MG63 (cell line): ENCODE results near the gene EID2B. TPM values are rescaled to one million over a fixed set of nuclear protein-coding genes. Genes with fewer than 3 reads are reported as not detected.
A peak's percentile ranks its signal among the peaks of the same experiment; 100 is the strongest.

Source experiments
- DNase-seq: peaks from one replicate; pipeline ENCODE4 v3.0.0-alpha.2; 2020
- H3K27me3 ChIP-seq: fragments of 250-450 bp; sonication (Bioruptor Pico); 2 replicates; pipeline ENCODE4 v1.5.1; 2020; ENCODE audit warnings: mild to moderate bottlenecking, moderate library complexity
- H3K36me3 ChIP-seq: fragments of 250-450 bp; sonication (Bioruptor Pico); 2 replicates; pipeline ENCODE4 v1.5.1; 2020; ENCODE audit warnings: mild to moderate bottlenecking, moderate library complexity
- H3K4me3 ChIP-seq: fragments of 250-450 bp; sonication (Bioruptor Pico); 2 replicates; pipeline ENCODE4 v1.5.1; 2020; ENCODE audit warnings: mild to moderate bottlenecking, moderate library complexity
- H3K9me3 ChIP-seq: fragments of 250-450 bp; sonication (Bioruptor Pico); 2 replicates; pipeline ENCODE4 v1.5.1; 2020; ENCODE audit warnings: mild to moderate bottlenecking, moderate library complexity
- total RNA-seq: library from RNA; depleted of rRNA; stranded (reverse); fragments of >200 nt; shearing (Covaris generic); gene quantifications from 2 replicates; pipeline ENCODE4 v1.2.3, GENCODE V29; 2014; ENCODE audit warnings: low replicate concordance

The EID2B gene
- total RNA-seq, 1 experiment from 2014 or later = 5.5 TPM

DNA sequence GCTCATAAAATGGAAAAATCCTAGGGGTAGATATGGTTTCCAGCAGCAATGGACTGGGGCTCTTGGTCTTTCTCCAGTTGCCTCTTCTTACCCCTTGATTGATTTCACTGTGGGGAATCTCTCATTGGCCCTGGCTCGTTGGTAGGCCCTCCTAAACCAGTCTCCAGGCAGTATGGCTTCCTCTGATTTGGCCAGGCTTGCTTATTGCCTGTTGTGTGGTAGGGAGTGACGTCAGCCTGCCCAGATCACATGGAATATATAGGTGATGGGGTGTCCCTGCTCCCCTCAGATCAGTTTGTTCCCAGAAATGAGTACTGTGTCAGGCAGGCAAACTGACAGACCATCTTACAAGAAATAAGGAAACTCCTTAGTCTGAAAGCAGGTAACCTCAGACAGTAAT lies 23.4 kb downstream of the EID2B start:
- Histone ChIP-seq H3K36me3 (no peaks in the 10 kb centered on the region), H3K4me3 (no peak overlapping the region), H3K9me3 (no peaks in the 10 kb centered on the region), H3K27me3 (peaks cover 28% of the 10 kb centered on the region)
- DNase-seq = no peak

DNA sequence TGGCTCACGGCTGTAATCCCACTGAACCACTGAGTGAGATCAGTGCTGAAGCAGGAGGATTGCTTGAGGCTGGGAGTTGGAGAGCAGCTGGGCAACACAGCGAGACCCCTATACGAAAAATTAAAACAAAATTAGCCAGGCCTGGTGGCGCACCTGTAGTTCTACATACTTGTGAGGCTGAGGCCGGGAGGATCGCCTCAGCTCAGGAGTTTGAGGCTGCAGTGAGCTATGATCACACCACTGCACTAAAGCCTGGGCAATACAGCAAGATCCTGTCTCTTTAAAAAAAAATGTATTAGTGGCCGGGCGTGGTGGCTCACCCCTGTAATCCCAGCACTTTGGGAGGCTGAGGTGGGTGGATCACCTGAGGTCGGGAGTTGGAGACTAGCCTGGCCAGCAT lies 24.0 kb downstream of the EID2B start:
- Histone ChIP-seq H3K4me3 (no peak overlapping the region), H3K36me3 (no peaks in the 10 kb centered on the region), H3K27me3 (peaks cover 22% of the 10 kb centered on the region), H3K9me3 (no peaks in the 10 kb centered on the region)
- no peak for DNase-seq

DNA sequence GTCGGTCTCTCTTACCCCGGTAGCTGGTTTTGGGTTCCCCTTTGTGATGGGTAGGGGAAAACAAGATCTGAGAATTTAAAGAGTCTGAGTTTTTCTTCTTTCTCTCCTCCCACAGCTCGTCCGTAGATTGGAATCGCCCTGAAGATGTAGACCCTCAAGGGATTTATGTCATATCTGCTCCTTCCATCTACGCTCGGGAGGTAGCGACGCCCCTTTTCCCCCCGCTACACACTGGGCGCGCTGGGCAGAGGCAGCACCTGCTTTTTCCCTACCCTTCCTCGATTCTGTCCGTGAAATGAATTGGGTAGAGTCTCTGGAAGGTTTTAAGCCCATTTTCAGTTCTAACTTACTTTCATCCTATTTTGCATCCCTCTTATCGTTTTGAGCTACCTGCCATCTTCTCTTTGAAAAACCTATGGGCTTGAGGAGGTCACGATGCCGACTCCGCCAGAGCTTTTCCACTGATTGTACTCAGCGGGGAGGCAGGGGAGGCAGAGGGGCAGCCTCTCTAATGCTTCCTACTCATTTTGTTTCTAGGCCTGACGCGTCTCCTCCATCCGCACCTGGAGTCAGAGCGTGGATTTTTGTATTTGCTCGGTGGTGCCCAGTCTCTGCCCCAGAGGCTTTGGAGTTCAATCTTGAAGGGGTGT lies 24.8 kb downstream of the EID2B start:
- H3K36me3 ChIP-seq = no peaks in the 10 kb centered on the region
- H3K4me3 ChIP-seq = peak overlapping the region; percentile 66
- H3K27me3 ChIP-seq = peaks cover 16% of the 10 kb centered on the region
- DNase-seq = no peak
- H3K9me3 ChIP-seq = no peaks in the 10 kb centered on the region

DNA sequence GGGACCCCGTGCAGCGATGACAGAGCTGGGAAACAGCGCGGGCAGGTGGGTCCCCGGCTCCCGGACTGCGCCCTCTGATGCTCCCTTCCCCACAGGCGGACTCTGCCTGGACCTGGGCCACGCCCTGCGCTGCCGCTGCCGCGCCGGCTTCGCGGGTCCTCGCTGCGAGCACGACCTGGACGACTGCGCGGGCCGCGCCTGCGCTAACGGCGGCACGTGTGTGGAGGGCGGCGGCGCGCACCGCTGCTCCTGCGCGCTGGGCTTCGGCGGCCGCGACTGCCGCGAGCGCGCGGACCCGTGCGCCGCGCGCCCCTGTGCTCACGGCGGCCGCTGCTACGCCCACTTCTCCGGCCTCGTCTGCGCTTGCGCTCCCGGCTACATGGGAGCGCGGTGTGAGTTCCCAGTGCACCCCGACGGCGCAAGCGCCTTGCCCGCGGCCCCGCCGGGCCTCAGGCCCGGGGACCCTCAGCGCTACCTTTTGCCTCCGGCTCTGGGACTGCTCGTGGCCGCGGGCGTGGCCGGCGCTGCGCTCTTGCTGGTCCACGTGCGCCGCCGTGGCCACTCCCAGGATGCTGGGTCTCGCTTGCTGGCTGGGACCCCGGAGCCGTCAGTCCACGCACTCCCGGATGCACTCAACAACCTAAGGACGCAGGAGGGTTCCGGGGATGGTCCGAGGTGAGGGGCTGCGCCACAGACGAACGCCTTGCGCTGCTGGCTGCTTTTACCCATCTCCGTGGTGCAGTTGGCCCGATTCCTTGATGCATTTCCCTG lies 25.5 kb downstream of the EID2B start:
- H3K36me3 ChIP-seq = no peaks in the 10 kb centered on the region
- DNase-seq = peak; percentile 74
- peaks cover 16% of the 10 kb centered on the region for H3K27me3 ChIP-seq
- H3K9me3 ChIP-seq = no peaks in the 10 kb centered on the region
- H3K4me3 ChIP-seq = peak overlapping the region; percentile 66

DNA sequence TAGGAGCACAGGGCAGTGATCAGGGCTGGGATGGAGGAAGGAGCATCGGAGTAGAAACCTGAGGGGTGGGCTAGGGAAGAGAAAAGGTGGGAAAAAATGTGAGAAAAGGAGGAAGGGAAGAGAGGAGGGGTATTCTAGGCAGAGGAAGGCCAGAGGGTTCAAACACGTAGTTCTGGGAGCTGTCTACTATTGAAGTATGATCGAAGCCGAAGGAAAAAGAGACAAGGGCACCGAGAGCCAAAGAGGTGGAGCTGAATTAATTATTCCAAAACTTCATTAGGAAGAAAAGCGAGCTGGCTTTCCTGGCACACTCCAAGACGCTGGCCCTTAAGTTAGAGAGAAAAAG lies 26.1 kb downstream of the EID2B start:
- no peak for DNase-seq
- H3K27me3 ChIP-seq = peaks cover 17% of the 10 kb centered on the region
- no peaks in the 10 kb centered on the region for H3K9me3 ChIP-seq
- no peaks in the 10 kb centered on the region for H3K36me3 ChIP-seq
- peak overlapping the region; percentile 66 for H3K4me3 ChIP-seq

DNA sequence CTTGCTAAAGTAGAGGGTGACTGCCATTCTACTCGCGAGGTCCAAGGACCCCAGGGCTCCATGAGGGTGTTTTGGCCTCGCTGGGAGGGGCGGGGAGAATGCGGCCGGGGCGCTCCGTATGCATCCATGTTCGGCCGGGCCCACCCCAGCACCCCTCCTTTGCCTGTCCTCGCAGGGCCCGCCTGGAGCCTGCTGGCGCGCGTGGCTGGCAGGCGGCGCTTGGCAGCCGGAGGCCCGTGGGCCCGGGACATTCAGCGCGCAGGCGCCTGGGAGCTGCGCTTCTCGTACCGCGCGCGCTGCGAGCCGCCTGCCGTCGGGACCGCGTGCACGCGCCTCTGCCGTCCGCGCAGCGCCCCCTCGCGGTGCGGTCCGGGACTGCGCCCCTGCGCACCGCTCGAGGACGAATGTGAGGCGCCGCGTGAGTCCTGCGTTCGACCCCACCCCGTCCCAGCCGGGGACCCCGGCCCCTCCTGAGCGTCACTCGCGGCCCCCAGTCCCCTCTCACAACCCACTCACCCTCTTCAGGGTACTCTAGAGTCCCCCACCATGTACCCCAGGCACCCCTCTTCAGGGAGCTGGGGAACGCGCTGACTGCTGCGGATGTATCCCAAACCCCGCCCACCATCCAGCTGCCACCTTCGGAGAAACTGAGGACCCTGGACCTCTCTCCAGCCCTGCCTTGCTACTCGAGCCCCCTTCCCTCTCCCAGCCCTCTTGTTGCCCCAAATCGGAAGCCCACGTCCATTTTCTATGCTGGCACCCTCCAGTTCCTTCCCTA lies 29.8 kb downstream of the EID2B start:
- peak; percentile 65 for DNase-seq
- H3K4me3 ChIP-seq = no peak overlapping the region
- peaks cover 44% of the 10 kb centered on the region for H3K27me3 ChIP-seq

DNA sequence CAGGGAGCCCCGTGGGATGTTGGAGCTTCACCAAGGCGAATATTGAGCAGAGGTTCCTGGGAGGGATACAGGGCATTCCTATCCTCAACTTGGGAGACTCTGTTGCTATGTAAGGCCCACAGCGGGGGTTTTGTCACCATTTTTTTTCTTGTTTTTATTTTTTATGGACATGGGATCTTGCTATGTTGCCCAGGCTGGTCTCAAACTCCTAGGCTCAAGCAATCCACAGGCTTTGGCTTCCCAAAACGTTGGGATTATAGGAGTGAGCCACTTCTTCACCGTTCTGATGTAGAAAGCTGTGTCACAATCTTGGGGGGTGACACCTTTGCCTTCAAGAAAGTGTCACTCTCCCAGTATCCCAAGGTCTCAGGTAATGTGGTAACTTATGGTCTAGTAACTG lies 31.3 kb downstream of the EID2B start:
- no peak overlapping the region for H3K4me3 ChIP-seq
- no peaks in the 10 kb centered on the region for H3K36me3 ChIP-seq
- no peaks in the 10 kb centered on the region for H3K9me3 ChIP-seq
- DNase-seq = no peak
- peaks cover 41% of the 10 kb centered on the region for H3K27me3 ChIP-seq

More for the DNA sequence above, 29.8 kb downstream of the EID2B start:
- no peaks in the 10 kb centered on the region for H3K36me3 ChIP-seq
- no peaks in the 10 kb centered on the region for H3K9me3 ChIP-seq

DNA sequence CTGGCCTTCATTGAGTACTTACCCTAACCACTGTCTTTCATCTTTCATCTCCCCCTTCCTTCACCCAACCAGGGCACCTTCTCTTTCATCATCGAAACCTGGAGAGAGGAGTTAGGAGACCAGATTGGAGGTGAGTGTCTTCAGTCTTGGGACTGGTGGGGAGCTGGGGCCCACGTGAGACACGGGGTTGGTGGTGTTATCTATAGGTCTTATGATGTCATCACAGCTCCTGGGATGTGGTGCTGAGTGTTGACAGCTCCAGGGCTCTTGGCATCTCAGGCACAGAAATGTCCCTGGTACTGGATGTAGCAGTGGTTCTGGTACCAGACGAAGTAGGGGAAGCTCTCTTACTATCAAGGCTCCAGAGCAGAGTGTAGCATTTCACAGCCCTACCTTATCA lies 32.1 kb downstream of the EID2B start:
- no peaks in the 10 kb centered on the region for H3K9me3 ChIP-seq
- no peaks in the 10 kb centered on the region for H3K36me3 ChIP-seq
- peaks cover 41% of the 10 kb centered on the region for H3K27me3 ChIP-seq
- DNase-seq = no peak
- H3K4me3 ChIP-seq = no peak overlapping the region

DNA sequence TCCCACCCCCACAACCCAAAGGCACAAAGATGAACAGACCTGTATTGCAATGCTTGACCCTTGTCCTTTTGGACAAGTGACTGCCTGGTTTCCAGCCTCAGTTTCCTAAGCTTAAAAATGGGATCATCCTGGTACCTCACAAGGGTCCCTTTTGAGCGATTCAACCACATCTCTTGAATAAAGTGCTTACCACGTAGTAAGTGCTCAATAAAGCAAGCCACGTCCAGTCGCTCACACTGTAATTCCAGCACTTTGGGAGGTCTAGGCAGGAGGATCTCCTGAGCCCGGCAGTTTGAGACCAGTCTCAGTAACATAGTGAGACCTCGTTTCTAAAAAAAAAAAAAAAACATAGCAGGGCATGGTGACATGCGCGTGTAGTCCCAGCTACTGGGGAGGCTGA lies 32.7 kb downstream of the EID2B start:
- Histone ChIP-seq H3K36me3 (no peaks in the 10 kb centered on the region), H3K27me3 (peaks cover 41% of the 10 kb centered on the region), H3K4me3 (no peak overlapping the region), H3K9me3 (no peaks in the 10 kb centered on the region)
- DNase-seq = no peak

DNA sequence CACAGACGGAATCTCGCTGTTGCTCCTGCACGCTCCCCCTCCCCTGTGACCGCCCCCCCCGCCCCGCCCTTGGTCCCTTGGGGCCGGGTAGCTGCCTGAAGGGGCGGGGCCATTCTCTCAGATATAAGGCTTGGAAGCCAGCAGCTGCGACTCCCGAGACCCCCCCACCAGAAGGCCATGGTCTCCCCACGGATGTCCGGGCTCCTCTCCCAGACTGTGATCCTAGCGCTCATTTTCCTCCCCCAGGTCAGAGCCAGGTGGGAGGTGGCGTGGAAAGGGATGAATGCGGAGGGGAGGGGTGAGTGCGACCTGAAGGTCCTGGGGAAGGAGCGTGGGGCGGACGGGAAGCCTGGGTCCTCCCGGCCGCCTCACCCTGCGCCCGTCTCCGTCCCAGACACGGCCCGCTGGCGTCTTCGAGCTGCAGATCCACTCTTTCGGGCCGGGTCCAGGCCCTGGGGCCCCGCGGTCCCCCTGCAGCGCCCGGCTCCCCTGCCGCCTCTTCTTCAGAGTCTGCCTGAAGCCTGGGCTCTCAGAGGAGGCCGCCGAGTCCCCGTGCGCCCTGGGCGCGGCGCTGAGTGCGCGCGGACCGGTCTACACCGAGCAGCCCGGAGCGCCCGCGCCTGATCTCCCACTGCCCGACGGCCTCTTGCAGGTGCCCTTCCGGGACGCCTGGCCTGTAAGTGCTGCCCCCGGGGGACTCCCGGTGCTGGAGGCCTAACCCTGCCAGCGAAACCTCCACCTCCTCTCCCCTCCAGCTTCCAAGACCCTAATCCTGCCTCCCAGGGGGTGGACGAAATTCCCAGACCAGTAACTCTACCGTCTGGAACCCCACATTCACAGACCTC lies 33.6 kb downstream of the EID2B start, which contains the start of gene DLL3:
DLL3 (plus strand) TSS at position 150 of the 845 bp plus-strand sequence; CDS start at position 178, 28 bp downstream.
- Histone ChIP-seq H3K9me3 (no peaks in the 10 kb centered on the region), H3K27me3 (peaks cover 41% of the 10 kb centered on the region), H3K4me3 (no peak within 1 kb of the TSS), H3K36me3 (no peaks in the 10 kb centered on the region)
- DNase-seq = peak; percentile 17

DNA sequence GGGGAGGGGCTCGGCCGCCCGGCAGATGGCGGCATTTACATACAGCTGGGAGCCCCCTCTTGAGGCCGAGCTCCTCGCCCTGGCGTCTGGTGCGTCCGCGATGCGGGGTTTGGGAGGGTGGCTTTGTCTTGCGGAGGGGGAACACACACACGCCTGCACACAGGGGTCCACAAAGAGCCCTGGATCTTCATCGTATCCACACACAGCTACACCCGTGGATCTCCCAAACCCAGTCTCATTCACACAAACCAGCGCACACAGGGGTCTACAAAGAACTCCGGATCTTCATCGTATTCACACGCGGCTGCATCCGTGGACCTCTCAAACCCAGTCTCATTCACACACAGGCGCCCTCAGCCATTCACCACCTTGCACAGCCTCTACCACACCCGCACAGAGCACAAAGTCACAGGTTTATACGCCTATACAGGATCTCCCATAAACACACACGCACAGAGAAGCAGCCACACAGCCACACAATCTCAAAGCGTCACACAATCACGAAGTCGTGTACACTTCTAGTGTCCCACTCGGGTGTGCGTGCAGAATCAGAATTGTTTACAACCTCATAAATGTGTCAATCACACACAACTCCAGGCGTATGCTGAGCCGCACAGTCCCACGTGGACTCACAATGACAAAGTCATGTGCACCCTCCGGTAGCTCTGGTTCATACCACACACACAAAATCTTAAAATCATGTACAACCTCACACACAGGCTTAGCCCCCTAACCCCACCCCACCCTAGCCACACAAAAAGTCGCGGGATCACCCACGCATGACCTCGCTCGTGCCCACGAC lies 34.5 kb downstream of the EID2B start:
- no peaks in the 10 kb centered on the region for H3K9me3 ChIP-seq
- H3K27me3 ChIP-seq = peaks cover 41% of the 10 kb centered on the region
- H3K36me3 ChIP-seq = no peaks in the 10 kb centered on the region
- peak; percentile 34 for DNase-seq
- H3K4me3 ChIP-seq = no peak overlapping the region

DNA sequence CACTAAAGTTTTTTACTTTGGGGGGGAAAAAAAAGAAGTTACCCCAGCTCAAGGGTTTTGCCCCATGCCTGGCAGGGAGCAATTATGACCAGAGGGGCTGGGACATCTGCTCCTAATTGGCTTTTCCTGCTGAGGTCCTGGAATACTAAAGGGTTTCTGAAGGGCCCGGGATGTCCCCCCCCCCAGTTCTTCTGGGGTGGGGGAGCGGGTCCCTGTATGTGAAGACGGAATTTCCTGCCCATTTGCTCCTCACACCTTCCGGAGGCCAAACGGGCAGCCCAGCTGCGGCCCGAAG lies 35.0 kb downstream of the EID2B start:
- H3K36me3 ChIP-seq = no peaks in the 10 kb centered on the region
- DNase-seq = no peak
- peaks cover 41% of the 10 kb centered on the region for H3K27me3 ChIP-seq
- H3K9me3 ChIP-seq = no peaks in the 10 kb centered on the region
- no peak overlapping the region for H3K4me3 ChIP-seq

DNA sequence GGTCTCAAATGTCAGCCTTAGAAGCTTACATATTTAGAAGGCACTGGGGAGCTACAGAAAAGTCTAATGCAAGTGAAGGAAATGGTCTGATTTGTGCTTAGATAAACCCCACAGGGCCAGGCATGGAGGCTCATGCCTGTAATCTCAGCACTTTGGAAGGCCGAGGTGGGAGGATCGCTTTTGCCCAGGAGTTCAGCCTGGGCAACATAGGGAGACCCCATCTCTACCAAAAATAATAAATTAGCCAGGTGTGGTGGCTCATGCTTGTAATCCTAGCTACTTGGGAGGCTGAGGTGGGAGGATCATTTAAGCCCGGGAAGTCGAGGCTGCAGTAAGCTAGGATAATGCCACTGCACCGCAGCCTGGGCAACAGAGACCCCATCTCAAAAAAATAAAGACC lies 36.6 kb downstream of the EID2B start:
- Histone ChIP-seq H3K9me3 (no peaks in the 10 kb centered on the region), H3K4me3 (no peak overlapping the region), H3K36me3 (peaks cover 3% of the 10 kb centered on the region), H3K27me3 (peaks cover 35% of the 10 kb centered on the region)
- no peak for DNase-seq

DNA sequence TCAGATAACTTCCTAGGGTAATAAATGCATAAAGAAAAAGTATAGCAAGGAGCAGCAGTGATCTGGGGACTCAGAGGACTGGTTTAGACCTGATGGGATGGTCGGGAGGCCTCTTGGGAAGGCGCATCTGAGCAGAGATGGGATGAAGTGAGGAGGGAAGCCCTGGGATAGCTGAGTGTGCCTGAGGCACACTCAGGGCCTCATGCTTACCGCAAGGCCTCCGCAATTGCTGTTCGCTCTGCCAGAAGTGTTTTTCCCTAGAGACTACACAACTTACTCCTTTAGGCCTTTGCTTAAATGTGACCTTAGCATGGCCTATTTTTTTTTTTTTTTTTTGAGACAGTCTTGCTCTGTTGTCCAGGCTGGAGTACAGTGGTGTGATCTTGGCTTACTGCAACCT lies 38.0 kb downstream of the EID2B start:
- H3K4me3 ChIP-seq = no peak overlapping the region
- no peak for DNase-seq
- peaks cover 10% of the 10 kb centered on the region for H3K36me3 ChIP-seq
- no peaks in the 10 kb centered on the region for H3K9me3 ChIP-seq
- H3K27me3 ChIP-seq = peaks cover 24% of the 10 kb centered on the region

DNA sequence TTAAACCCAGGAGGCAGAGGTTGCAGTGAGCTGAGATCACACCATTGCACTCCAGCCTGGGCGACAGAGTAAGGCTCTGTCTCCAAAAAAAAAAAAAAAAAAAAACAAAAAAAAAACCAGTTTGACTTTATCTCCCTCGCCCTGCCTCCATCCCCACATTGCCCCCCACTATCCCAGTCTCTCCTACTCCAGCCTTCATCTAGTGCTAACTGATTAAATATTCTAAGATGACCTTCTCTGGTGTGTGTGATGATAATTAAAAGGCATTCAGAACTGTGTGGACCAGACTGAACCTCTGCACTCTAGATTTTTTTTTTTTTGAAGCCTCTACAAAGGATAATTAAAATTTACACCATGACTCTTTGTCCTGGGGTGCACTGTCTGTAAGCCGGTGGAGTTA lies 39.9 kb downstream of the EID2B start:
- no peak for DNase-seq
- Histone ChIP-seq H3K36me3 (peaks cover 29% of the 10 kb centered on the region), H3K27me3 (peaks cover 8% of the 10 kb centered on the region)

DNA sequence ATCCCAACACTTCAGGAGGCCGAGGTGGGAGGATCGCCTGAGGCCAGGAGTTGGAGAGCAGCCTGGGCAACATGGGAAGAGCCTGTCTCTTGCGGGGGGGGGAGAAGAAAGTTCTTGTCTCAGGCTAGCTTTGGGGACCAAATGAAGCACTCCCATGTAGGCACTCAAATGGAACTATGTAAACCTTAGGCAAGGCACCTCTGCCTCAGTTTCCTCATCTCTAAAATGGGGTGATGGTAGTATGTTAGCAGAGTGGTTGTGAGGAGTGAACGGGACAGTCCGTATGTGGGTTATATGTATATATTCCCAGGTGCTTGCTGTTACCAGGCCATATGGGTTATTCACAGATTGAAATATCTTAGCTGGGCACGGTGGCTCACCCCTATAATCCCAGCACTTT lies 40.4 kb downstream of the EID2B start:
- H3K36me3 ChIP-seq = peaks cover 33% of the 10 kb centered on the region
- no peaks in the 10 kb centered on the region for H3K9me3 ChIP-seq
- peaks cover 3% of the 10 kb centered on the region; the same call in 1 of the 2 replicates for H3K27me3 ChIP-seq
- no peak overlapping the region for H3K4me3 ChIP-seq
- DNase-seq = no peak

More for the DNA sequence above, 39.9 kb downstream of the EID2B start:
- Histone ChIP-seq H3K4me3 (no peak overlapping the region), H3K9me3 (no peaks in the 10 kb centered on the region)
